Tibial nerve (tissue), 3 donors: ENCODE results near the gene SPATS2.

Experiments used
- CTCF ChIP-seq, 5 experiments: fragments of 200-600 bp in 3 of 5; fragments of 450-650 bp in 2 of 5; sonication (generic) in 3 of 5; IDR thresholded peaks; one replicate each; pipeline ENCODE4 v1.5.1; 2016 to 2019; ENCODE audit warnings: antibody characterized with exemption in 5 of 5, mild to moderate bottlenecking in 3 of 5, moderate library complexity in 2 of 5
- POLR2A ChIP-seq, 2 donors: fragments of 450-650 bp; IDR thresholded peaks; one replicate each; pipeline ENCODE4 v1.6.1; 2017; ENCODE audit warnings: antibody characterized with exemption in 2 of 2, mild to moderate bottlenecking in 2 of 2, moderate library complexity in 2 of 2

- TF ChIP-seq CTCF (IDR thresholded peaks at IDR 0.05) (no peak), POLR2A (IDR thresholded peaks at IDR 0.05) (no peak)
Observed at GRCh38 chr12:49455501-49455900, 88.2 kb downstream of the SPATS2 start.
